ENCODE measurements around the gene KIF18A.

The KIF18A gene

GRCh38 chr11:28038775-28039174 is 69.2 kb downstream of the KIF18A start:
- DNase-seq: no peak

GRCh38 chr11:28026634-28027290 is 81.2 kb downstream of the KIF18A start:
- DNase-seq: no peak

- no peak for DNase-seq
Measured at GRCh38 chr11:28017816-28018215, 90.1 kb downstream of the KIF18A start.

GRCh38 chr11:28011813-28012212 is 96.1 kb downstream of the KIF18A start:
- DNase-seq: no peak

- DNase-seq: no peak
Measured at GRCh38 chr11:28009996-28010395, 98.0 kb downstream of the KIF18A start.

GRCh38 chr11:28009388-28009787 is 98.6 kb downstream of the KIF18A start:
- DNase-seq: no peak

GRCh38 chr11:28003615-28004014 is 104.3 kb downstream of the KIF18A start:
- DNase-seq: no peak

- no peak for DNase-seq
Measured at GRCh38 chr11:27998552-27998951, 109.4 kb downstream of the KIF18A start.

- DNase-seq: no peak
Measured at GRCh38 chr11:27997344-27997743, 110.6 kb downstream of the KIF18A start.

- no peak for DNase-seq
Measured at GRCh38 chr11:27996066-27996465, 111.9 kb downstream of the KIF18A start.

- no peak for DNase-seq
Measured at GRCh38 chr11:27995083-27995482, 112.9 kb downstream of the KIF18A start.

GRCh38 chr11:27991736-27992135 is 116.2 kb downstream of the KIF18A start:
- DNase-seq: no peak

- DNase-seq: no peak
Measured at GRCh38 chr11:27977527-27977926, 130.4 kb downstream of the KIF18A start.

GRCh38 chr11:27977031-27977430 is 130.9 kb downstream of the KIF18A start:
- no peak for DNase-seq

GRCh38 chr11:27976262-27976661 is 131.7 kb downstream of the KIF18A start:
- DNase-seq: no peak

- DNase-seq: no peak
Measured at GRCh38 chr11:27973851-27974536, 134.0 kb downstream of the KIF18A start.

- DNase-seq: no peak
Measured at GRCh38 chr11:27972522-27973170, 135.3 kb downstream of the KIF18A start.

- DNase-seq: no peak
Measured at GRCh38 chr11:27971171-27971570, 136.8 kb downstream of the KIF18A start.

All from RPMI8226 (cell line).